MM.1S (cell line): ENCODE results near the gene SUGP2.

ENCODE experiments used
- DNase-seq: peaks from one replicate; pipeline ENCODE4 v3.0.0-alpha.2; 2015
- H2AFZ ChIP-seq: fragments of 300-600 bp; sonication (generic); 2 replicates; pipeline ENCODE4 v1.6.0; 2016; ENCODE audit warnings: antibody characterized with exemption, low read length
- H3F3A ChIP-seq: fragments of 300-600 bp; sonication (generic); 2 replicates; pipeline ENCODE4 v1.6.1; 2016; ENCODE audit warnings: mild to moderate bottlenecking, antibody characterized with exemption, low read length, moderate library complexity, mixed read lengths; ENCODE audit not compliant: insufficient read depth
- H3K27ac ChIP-seq: fragments of 300-600 bp; sonication (generic); 2 replicates; pipeline ENCODE4 v1.5.1; 2016; ENCODE audit warnings: mild to moderate bottlenecking, low read length
- H3K27me3 ChIP-seq: fragments of 300-600 bp; sonication (generic); replicated peaks from 2 replicates; pipeline ENCODE4 v1.6.0; 2016; ENCODE audit warnings: low read length; ENCODE audit not compliant: insufficient read depth
- H3K36me3 ChIP-seq: fragments of 300-600 bp; sonication (generic); replicated peaks from 2 replicates; pipeline ENCODE4 v1.6.1; 2016; ENCODE audit warnings: mild to moderate bottlenecking, low read length, mixed read lengths; ENCODE audit not compliant: insufficient read depth
- H3K4me1 ChIP-seq: fragments of 300-600 bp; sonication (generic); 2 replicates; pipeline ENCODE4 v1.6.1; 2016; ENCODE audit warnings: low read length, mixed read lengths
- H3K4me2 ChIP-seq: fragments of 300-600 bp; sonication (generic); 2 replicates; pipeline ENCODE4 v1.6.0; 2016; ENCODE audit warnings: low read depth, low read length
- H3K4me3 ChIP-seq: fragments of 300-600 bp; sonication (generic); 2 replicates; pipeline ENCODE4 v1.5.1; 2016; ENCODE audit warnings: low read length, mixed read lengths
- H3K79me2 ChIP-seq: fragments of 300-600 bp; sonication (generic); 2 replicates; pipeline ENCODE4 v1.6.1; 2016; ENCODE audit warnings: mixed run types, low read length, mixed read lengths
- H3K9ac ChIP-seq: fragments of 300-600 bp; sonication (generic); 2 replicates; pipeline ENCODE4 v1.6.1; 2016; ENCODE audit warnings: low read length, mixed read lengths
- H3K9me2 ChIP-seq: fragments of 300-600 bp; sonication (generic); replicated peaks from 2 replicates; pipeline ENCODE4 v1.6.1; 2016; ENCODE audit warnings: mild to moderate bottlenecking, low read length, mixed read lengths; ENCODE audit not compliant: insufficient read depth
- H3K9me3 ChIP-seq: fragments of 300-600 bp; sonication (generic); replicated peaks from 2 replicates; pipeline ENCODE4 v1.6.1; 2016; ENCODE audit warnings: mild to moderate bottlenecking, low read length, mixed read lengths; ENCODE audit not compliant: insufficient read depth
- H4K20me1 ChIP-seq: fragments of 300-600 bp; sonication (generic); 2 replicates; pipeline ENCODE4 v1.6.1; 2016; ENCODE audit warnings: mild to moderate bottlenecking, low read length, moderate library complexity, mixed read lengths; ENCODE audit not compliant: insufficient read depth
- EZH2 ChIP-seq: fragments of 300-600 bp; sonication (generic); optimal IDR thresholded peaks from 2 replicates; pipeline ENCODE3; 2017; ENCODE audit warnings: low read depth, mild to moderate bottlenecking, antibody characterized with exemption, low read length, mixed read lengths
- EZH2phosphoT487 ChIP-seq: fragments of 300-600 bp; sonication (generic); IDR thresholded peaks from 2 replicates; pipeline ENCODE4 v1.6.1; 2018; ENCODE audit warnings: antibody characterized with exemption, low read length
- TF ChIP-seq, protein P1 (sequence below): fragments of 300-600 bp; sonication (generic); IDR thresholded peaks from 2 replicates; pipeline ENCODE4 v1.5.1; 2016; ENCODE audit warnings: antibody characterized with exemption, low read length, mixed read lengths

SUGP2 gene

DNA sequence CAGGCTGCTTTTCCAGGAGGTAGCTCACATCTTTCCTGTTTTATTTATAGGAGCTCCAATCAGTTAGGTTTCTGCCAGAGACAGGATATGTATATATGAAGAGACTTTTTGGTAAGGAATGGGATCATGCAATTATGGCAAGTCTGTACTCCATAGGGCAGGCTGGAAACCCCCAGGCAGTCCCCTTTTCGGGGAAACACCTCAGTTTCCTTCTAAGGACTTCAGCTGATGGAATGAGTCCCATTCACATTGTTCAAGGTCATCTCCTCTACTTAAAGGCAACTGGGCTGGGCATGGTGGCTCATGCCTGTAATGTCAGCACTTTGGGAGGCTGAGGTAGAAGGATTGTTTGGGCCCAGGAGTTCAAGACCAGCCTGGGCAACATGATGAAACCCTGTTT is 19.6 kb upstream of the SUGP2 start:
- H4K20me1 ChIP-seq = no peaks in the 10 kb centered on the region

DNA sequence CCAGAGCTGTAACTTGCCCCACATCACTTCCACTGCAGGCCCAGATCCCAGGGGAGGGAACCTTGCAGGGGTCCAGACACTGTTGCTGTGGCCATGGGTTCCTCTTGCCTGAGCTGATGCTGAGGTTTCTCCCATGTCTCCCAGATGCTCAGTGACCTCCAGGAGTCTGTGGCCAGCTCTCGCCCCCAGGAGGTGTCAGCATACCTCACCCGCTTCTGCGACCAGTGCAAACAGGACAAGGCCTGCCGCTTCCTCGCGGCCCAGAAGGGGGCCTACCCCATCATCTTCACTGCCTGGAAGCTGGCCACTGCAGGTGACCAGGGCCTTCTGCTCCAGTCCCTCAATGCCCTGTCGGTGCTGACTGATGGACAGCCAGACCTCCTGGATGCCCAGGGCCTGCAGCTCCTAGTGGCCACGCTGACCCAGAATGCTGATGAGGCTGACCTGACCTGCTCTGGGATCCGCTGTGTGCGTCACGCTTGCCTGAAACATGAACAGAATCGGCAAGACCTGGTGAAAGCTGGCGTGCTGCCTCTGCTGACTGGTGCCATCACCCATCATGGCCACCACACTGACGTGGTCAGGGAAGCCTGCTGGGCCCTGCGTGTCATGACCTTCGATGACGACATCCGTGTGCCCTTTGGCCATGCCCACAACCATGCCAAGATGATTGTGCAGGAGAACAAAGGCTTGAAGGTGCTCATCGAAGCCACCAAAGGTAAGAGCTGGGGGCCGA is 18.3 kb upstream of the SUGP2 start:
- no peak for DNase-seq
- no peaks in the 10 kb centered on the region for H3K27me3 ChIP-seq

More for the DNA sequence above, 19.6 kb upstream of the SUGP2 start:
- no peak for DNase-seq
- Histone ChIP-seq H3K4me2 (no peak overlapping the region), H3K9me3 (no peaks in the 10 kb centered on the region), H3K9me2 (no peaks in the 10 kb centered on the region), H3K9ac (no peak overlapping the region), H2AFZ (no peak overlapping the region), H3K27ac (no peak overlapping the region), H3K27me3 (no peaks in the 10 kb centered on the region), H3K79me2 (peaks cover 3% of the 10 kb centered on the region; the same call in 1 of the 2 replicates), H3F3A (no peaks in the 10 kb centered on the region), H3K36me3 (0 out of 2 replicates have a peak, but pooled peaks cover 2% of the 10 kb centered on the region), H3K4me3 (no peak overlapping the region), H3K4me1 (no peaks in the 10 kb centered on the region)
- TF ChIP-seq, protein P1, sequence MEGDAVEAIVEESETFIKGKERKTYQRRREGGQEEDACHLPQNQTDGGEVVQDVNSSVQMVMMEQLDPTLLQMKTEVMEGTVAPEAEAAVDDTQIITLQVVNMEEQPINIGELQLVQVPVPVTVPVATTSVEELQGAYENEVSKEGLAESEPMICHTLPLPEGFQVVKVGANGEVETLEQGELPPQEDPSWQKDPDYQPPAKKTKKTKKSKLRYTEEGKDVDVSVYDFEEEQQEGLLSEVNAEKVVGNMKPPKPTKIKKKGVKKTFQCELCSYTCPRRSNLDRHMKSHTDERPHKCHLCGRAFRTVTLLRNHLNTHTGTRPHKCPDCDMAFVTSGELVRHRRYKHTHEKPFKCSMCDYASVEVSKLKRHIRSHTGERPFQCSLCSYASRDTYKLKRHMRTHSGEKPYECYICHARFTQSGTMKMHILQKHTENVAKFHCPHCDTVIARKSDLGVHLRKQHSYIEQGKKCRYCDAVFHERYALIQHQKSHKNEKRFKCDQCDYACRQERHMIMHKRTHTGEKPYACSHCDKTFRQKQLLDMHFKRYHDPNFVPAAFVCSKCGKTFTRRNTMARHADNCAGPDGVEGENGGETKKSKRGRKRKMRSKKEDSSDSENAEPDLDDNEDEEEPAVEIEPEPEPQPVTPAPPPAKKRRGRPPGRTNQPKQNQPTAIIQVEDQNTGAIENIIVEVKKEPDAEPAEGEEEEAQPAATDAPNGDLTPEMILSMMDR = no peak
- TF ChIP-seq EZH2phosphoT487 (no peak), EZH2 (no peak)

DNA sequence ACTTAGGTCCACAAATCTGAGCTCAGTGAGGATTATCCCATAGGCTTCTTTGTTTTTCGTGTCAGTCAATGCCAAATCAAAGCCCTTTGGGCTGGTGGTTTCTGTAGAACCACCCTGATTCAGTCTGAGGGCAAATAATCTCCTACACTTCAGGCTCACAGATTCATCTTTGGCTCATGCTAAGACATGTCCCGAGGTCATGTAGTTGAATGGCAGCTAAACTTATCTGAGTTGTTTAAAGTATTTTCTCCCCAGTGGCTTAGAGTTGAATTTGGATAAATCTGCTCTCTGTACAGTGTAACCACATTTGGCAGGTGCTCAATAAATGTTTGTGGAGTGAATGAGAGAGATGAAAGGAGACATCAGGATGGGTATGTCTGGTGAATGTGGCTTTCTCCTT is 17.4 kb upstream of the SUGP2 start:
- Histone ChIP-seq H3K4me1 (no peaks in the 10 kb centered on the region), H3K36me3 (no peaks in the 10 kb centered on the region), H3K4me3 (no peak overlapping the region), H2AFZ (no peak overlapping the region), H4K20me1 (no peaks in the 10 kb centered on the region), H3K79me2 (peaks cover 3% of the 10 kb centered on the region; the same call in 1 of the 2 replicates), H3K27ac (no peak overlapping the region), H3K9me3 (no peaks in the 10 kb centered on the region), H3K9me2 (no peaks in the 10 kb centered on the region), H3K4me2 (no peak overlapping the region), H3K27me3 (no peaks in the 10 kb centered on the region), H3F3A (no peaks in the 10 kb centered on the region), H3K9ac (no peak overlapping the region)
- DNase-seq = no peak
- TF ChIP-seq, protein P1 = no peak
- no peak for TF ChIP-seq EZH2phosphoT487
- TF ChIP-seq EZH2 = no peak

More for the DNA sequence above, 18.3 kb upstream of the SUGP2 start:
- Histone ChIP-seq H3K4me1 (no peaks in the 10 kb centered on the region), H3K9me2 (no peaks in the 10 kb centered on the region), H4K20me1 (no peaks in the 10 kb centered on the region), H3K4me2 (no peak overlapping the region), H2AFZ (no peak overlapping the region), H3K27ac (no peak overlapping the region), H3K36me3 (no peaks in the 10 kb centered on the region), H3K79me2 (peaks cover 3% of the 10 kb centered on the region; the same call in 1 of the 2 replicates), H3F3A (no peaks in the 10 kb centered on the region), H3K9me3 (no peaks in the 10 kb centered on the region), H3K4me3 (no peak overlapping the region), H3K9ac (no peak overlapping the region)
- TF ChIP-seq EZH2phosphoT487 (no peak), EZH2 (no peak)
- TF ChIP-seq, protein P1 = no peak
